ENCODE measurements around the gene HIP1R. TPM values are rescaled to one million over a fixed set of nuclear protein-coding genes. Genes with fewer than 3 reads are reported as not detected.

Gene HIP1R
- total RNA-seq, 1 experiment from 2014 or later, result 44.6 TPM

DNA sequence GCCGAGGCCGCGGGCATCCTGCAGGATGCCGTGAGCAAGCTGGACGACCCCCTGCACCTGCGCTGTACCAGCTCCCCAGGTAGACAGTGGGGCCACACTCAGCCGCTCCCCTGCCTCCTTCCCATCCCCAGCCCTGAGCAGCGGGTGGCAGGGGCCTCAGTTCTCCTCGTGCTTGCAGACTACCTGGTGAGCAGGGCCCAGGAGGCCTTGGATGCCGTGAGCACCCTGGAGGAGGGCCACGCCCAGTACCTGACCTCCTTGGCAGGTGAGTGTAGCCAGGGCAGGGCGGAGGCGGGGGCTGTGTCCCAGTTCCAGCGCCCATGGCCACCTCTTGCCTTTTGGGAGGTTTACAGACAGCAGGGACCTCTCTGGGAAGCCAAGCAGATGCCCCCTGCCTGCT lies 22.9 kb downstream of the HIP1R start:
- Mint-ChIP-seq H3K36me3 (ENCODE audit: insufficient read depth, unreplicated experiment) (peaks cover 17% of the 10 kb centered on the region), H3K9me3 (ENCODE audit: unreplicated experiment) (no peaks in the 10 kb centered on the region), H3K27ac (ENCODE audit: low read depth, unreplicated experiment) (no peak overlapping the region), H3K4me1 (ENCODE audit: insufficient read depth, unreplicated experiment) (peaks cover 4% of the 10 kb centered on the region), H3K27me3 (ENCODE audit: insufficient read depth, unreplicated experiment) (no peaks in the 10 kb centered on the region), H3K4me3 (ENCODE audit: unreplicated experiment) (no peak overlapping the region)
- intact Hi-C loops (cut with micrococcal nuclease), result no loop called here
- DNase-seq (ENCODE audit: unreplicated experiment), result no peak
- no TSS peak for BruUV-seq (replicated peaks)
- ChIA-PET CTCF (interaction anchor here (0.6 to 11.1 kb wide), 8 partner anchors 8 to 93 kb away, joined by 3 to 230 read pairs (median 4); no protein-coding TSS in a partner anchor), POLR2A (interaction anchor here (1.0 kb wide), 1 partner anchor 111 kb away, joined by 3 read pairs; no protein-coding TSS in a partner anchor)
- TF ChIP-seq, protein P1, sequence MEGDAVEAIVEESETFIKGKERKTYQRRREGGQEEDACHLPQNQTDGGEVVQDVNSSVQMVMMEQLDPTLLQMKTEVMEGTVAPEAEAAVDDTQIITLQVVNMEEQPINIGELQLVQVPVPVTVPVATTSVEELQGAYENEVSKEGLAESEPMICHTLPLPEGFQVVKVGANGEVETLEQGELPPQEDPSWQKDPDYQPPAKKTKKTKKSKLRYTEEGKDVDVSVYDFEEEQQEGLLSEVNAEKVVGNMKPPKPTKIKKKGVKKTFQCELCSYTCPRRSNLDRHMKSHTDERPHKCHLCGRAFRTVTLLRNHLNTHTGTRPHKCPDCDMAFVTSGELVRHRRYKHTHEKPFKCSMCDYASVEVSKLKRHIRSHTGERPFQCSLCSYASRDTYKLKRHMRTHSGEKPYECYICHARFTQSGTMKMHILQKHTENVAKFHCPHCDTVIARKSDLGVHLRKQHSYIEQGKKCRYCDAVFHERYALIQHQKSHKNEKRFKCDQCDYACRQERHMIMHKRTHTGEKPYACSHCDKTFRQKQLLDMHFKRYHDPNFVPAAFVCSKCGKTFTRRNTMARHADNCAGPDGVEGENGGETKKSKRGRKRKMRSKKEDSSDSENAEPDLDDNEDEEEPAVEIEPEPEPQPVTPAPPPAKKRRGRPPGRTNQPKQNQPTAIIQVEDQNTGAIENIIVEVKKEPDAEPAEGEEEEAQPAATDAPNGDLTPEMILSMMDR (IDR thresholded peaks at IDR 0.05; ENCODE audit: unreplicated experiment), result no peak

DNA sequence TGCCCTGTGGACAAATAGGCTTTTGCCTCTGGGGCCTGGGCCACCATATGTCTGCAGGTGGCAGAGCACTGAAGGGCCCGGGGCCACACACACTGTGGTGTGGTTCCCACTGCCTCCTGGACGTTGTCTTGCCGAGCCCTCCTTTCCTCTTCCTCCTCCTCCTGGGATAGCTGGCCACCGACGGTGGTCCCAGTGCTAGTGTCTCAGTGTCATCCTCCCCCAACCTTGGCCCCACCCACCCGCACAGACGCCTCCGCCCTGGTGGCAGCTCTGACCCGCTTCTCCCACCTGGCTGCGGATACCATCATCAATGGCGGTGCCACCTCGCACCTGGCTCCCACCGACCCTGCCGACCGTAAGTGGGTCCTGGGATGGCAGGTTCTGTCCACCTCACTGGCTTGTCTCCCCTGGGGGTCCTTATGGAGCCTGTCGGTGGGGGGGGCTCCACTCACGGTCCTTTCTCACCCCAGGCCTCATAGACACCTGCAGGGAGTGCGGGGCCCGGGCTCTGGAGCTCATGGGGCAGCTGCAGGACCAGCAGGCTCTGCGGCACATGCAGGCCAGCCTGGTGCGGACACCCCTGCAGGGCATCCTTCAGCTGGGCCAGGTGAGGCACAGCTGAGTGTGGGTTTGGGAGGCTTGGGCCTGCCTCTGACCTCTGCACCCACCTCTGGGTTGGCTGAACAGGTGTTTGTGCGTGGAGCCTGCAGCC lies 23.5 kb downstream of the HIP1R start:
- Mint-ChIP-seq H3K4me1 (ENCODE audit: insufficient read depth, unreplicated experiment) (peaks cover 6% of the 10 kb centered on the region), H3K4me3 (ENCODE audit: unreplicated experiment) (no peak overlapping the region), H3K9me3 (ENCODE audit: unreplicated experiment) (no peaks in the 10 kb centered on the region), H3K27ac (ENCODE audit: low read depth, unreplicated experiment) (no peak overlapping the region), H3K36me3 (ENCODE audit: insufficient read depth, unreplicated experiment) (peaks cover 17% of the 10 kb centered on the region), H3K27me3 (ENCODE audit: insufficient read depth, unreplicated experiment) (no peaks in the 10 kb centered on the region)
- intact Hi-C loops (cut with micrococcal nuclease), result no loop called here
- no TSS peak for BruUV-seq (replicated peaks)
- TF ChIP-seq, protein P1 (IDR thresholded peaks at IDR 0.05; ENCODE audit: unreplicated experiment), result no peak
- POLR2A ChIA-PET, result interaction anchor here (1.0 to 2.0 kb wide), 2 partner anchors 88 to 110 kb away, joined by 3 to 5 read pairs; no protein-coding TSS in a partner anchor
- CTCF ChIA-PET, result interaction anchor here (0.7 to 11.1 kb wide), 14 partner anchors 10 to 379 kb away, joined by 3 to 230 read pairs (median 4); partner anchors contain the start of gene OGFOD2
- no peak for DNase-seq (ENCODE audit: unreplicated experiment)

DNA sequence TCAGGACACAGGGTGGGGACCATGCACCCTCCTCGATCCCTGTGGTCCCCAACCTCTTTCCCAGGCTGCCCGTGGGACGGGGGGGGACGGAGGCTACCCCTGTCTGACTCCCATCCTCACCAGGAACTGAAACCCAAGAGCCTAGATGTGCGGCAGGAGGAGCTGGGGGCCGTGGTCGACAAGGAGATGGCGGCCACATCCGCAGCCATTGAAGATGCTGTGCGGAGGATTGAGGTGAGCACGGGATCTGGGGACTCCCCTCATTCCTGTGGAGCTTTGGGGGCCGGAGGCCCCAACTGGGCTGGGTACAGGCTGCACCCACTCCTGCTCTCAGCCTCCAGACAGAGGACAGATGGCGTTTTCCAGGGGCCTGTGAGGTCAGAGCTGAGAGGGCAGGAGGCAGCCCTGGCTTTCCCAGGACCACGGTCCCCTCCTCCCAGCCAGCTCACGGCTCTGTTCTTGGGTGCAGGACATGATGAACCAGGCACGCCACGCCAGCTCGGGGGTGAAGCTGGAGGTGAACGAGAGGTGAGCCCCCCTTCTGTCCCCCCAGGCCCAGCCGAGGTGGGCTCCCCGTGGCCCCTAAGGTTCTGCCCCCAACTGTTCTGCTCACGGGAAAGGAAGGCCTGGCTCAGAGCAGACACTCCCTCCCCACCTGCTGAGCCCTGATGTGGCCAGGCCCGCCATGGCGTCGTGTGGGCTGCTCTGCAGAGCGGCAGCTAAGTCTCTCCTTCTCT lies 24.2 kb downstream of the HIP1R start:
- TF ChIP-seq, protein P1 (IDR thresholded peaks at IDR 0.05; ENCODE audit: unreplicated experiment), result no peak
- Mint-ChIP-seq H3K9me3 (ENCODE audit: unreplicated experiment) (no peaks in the 10 kb centered on the region), H3K36me3 (ENCODE audit: insufficient read depth, unreplicated experiment) (peaks cover 19% of the 10 kb centered on the region), H3K27me3 (ENCODE audit: insufficient read depth, unreplicated experiment) (no peaks in the 10 kb centered on the region), H3K4me3 (ENCODE audit: unreplicated experiment) (no peak overlapping the region), H3K4me1 (ENCODE audit: insufficient read depth, unreplicated experiment) (peaks cover 6% of the 10 kb centered on the region), H3K27ac (ENCODE audit: low read depth, unreplicated experiment) (no peak overlapping the region)
- BruUV-seq (replicated peaks), result no TSS peak
- intact Hi-C loops (cut with micrococcal nuclease), result loop anchor here (1.0 to 5.0 kb wide), 3 partner anchors 67 to 379 kb away; no protein-coding TSS in a partner anchor
- DNase-seq (ENCODE audit: unreplicated experiment), result no peak
- ChIA-PET POLR2A (interaction anchor here (0.6 to 2.0 kb wide), 4 partner anchors 28 to 373 kb away, joined by 3 to 5 read pairs (median 4); partner anchors contain the start of gene MPHOSPH9), CTCF (interaction anchor here (0.7 to 11.1 kb wide), 16 partner anchors 9 to 379 kb away, joined by 3 to 230 read pairs (median 4); partner anchors contain the start of gene OGFOD2)

All from MCF 10A (cell line).